ENCODE measurements around the gene CSMD2. TPM values are rescaled to one million over a fixed set of nuclear protein-coding genes. Genes with fewer than 3 reads are reported as not detected.

CSMD2 gene
- total RNA-seq, 1 experiment from 2014 or later, result not detected

- Histone ChIP-seq H3K27ac (no peak overlapping the region), H3K9me3 (ENCODE audit: insufficient read depth, low read depth) (no peaks in the 10 kb centered on the region), H3K4me1 (replicated peaks; ENCODE audit: insufficient read depth) (no peaks in the 10 kb centered on the region), H3K27me3 (ENCODE audit: insufficient read depth, low read depth) (peaks cover 29% of the 10 kb centered on the region; the same call in 1 of the 2 replicates), H2AFZ (no peak overlapping the region), H4K20me1 (ENCODE audit: insufficient read depth) (no peaks in the 10 kb centered on the region), H3K36me3 (ENCODE audit: low read depth) (no peaks in the 10 kb centered on the region), H3K9me2 (ENCODE audit: insufficient read depth) (no peaks in the 10 kb centered on the region), H3K4me2 (no peak overlapping the region), H3K79me2 (ENCODE audit: low read depth) (no peaks in the 10 kb centered on the region), H3K4me3 (no peak overlapping the region), H3F3A (ENCODE audit: insufficient read depth, low read depth) (no peaks in the 10 kb centered on the region)
- no TSS peak for BruUV-seq (replicated peaks)
- intact Hi-C loops (cut with micrococcal nuclease; ENCODE audit: unreplicated experiment), result no loop called here
- CTCF ChIA-PET, result no interaction called here
- POLR2A ChIA-PET (ENCODE audit: unreplicated experiment), result no interaction called here
- TF ChIP-seq CTCF (conservative IDR thresholded peaks at IDR 0.05), result no peak
- no peak for TF ChIP-seq EZH2 (IDR thresholded peaks at IDR 0.05; ENCODE audit: low read depth)
- DNase-seq, result no peak
Measured at GRCh38 chr1:34009340-34009985, 155.6 kb downstream of the CSMD2 start.

GRCh38 chr1:34007760-34008159 lies 157.3 kb downstream of the CSMD2 start:
- no peaks in the 10 kb centered on the region for H3K9me2 ChIP-seq (ENCODE audit: insufficient read depth)
- no TSS peak for BruUV-seq (replicated peaks)
- no peak overlapping the region for H3K27ac ChIP-seq
- H3F3A ChIP-seq (ENCODE audit: insufficient read depth, low read depth), result no peaks in the 10 kb centered on the region
- ChIA-PET POLR2A (ENCODE audit: unreplicated experiment) (no interaction called here), CTCF (no interaction called here)
- TF ChIP-seq EZH2 (IDR thresholded peaks at IDR 0.05; ENCODE audit: low read depth) (no peak), CTCF (conservative IDR thresholded peaks at IDR 0.05) (no peak)
- H2AFZ ChIP-seq, result no peak overlapping the region
- H3K4me3 ChIP-seq, result no peak overlapping the region
- intact Hi-C loops (cut with micrococcal nuclease; ENCODE audit: unreplicated experiment), result no loop called here
- no peaks in the 10 kb centered on the region for H3K4me1 ChIP-seq (replicated peaks; ENCODE audit: insufficient read depth)
- H4K20me1 ChIP-seq (ENCODE audit: insufficient read depth), result no peaks in the 10 kb centered on the region
- H3K9me3 ChIP-seq (ENCODE audit: insufficient read depth, low read depth), result no peaks in the 10 kb centered on the region
- no peak for DNase-seq
- H3K4me2 ChIP-seq, result no peak overlapping the region
- no peaks in the 10 kb centered on the region for H3K79me2 ChIP-seq (ENCODE audit: low read depth)
- no peaks in the 10 kb centered on the region for H3K36me3 ChIP-seq (ENCODE audit: low read depth)
- peaks cover 26% of the 10 kb centered on the region; the same call in 1 of the 2 replicates for H3K27me3 ChIP-seq (ENCODE audit: insufficient read depth, low read depth)

DNA sequence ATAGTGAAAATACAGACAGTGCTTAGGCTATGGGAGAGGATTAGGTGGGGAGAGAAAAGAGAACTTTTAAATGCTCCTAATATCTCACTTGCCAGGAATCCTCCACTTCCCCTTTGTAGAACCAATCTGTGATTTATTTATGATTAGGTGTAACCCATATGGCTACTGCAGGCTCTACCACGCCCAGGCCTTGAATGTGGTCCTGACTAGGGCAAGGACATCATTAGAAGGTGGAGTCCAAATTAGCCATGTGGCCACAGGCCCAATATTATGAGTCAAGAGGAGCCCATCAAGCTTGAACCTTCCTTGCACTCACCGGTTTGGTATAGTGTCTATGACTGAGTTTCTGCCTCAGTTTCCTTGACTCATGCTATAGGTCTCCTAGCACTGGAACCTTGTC lies 159.7 kb downstream of the CSMD2 start:
- no peaks in the 10 kb centered on the region for H3K9me3 ChIP-seq (ENCODE audit: insufficient read depth, low read depth)
- no peak for TF ChIP-seq EZH2 (IDR thresholded peaks at IDR 0.05; ENCODE audit: low read depth)
- TF ChIP-seq CTCF (conservative IDR thresholded peaks at IDR 0.05), result no peak
- no peaks in the 10 kb centered on the region for H3K36me3 ChIP-seq (ENCODE audit: low read depth)
- intact Hi-C loops (cut with micrococcal nuclease; ENCODE audit: unreplicated experiment), result no loop called here
- H3K79me2 ChIP-seq (ENCODE audit: low read depth), result no peaks in the 10 kb centered on the region
- no peak overlapping the region for H3K4me2 ChIP-seq
- H3K27me3 ChIP-seq (ENCODE audit: insufficient read depth, low read depth), result peaks cover 11% of the 10 kb centered on the region; the same call in 1 of the 2 replicates
- CTCF ChIA-PET, result no interaction called here
- no peak for DNase-seq
- no peak overlapping the region for H3K4me3 ChIP-seq
- H2AFZ ChIP-seq, result no peak overlapping the region
- H4K20me1 ChIP-seq (ENCODE audit: insufficient read depth), result no peaks in the 10 kb centered on the region
- no TSS peak for BruUV-seq (replicated peaks)
- H3F3A ChIP-seq (ENCODE audit: insufficient read depth, low read depth), result no peaks in the 10 kb centered on the region
- no peaks in the 10 kb centered on the region for H3K9me2 ChIP-seq (ENCODE audit: insufficient read depth)
- no peaks in the 10 kb centered on the region for H3K4me1 ChIP-seq (replicated peaks; ENCODE audit: insufficient read depth)
- POLR2A ChIA-PET (ENCODE audit: unreplicated experiment), result no interaction called here
- no peak overlapping the region for H3K27ac ChIP-seq

All from PC-9 (cell line).